Duodenal mucosa (tissue), 2 donors: Measurements from ENCODE around the gene NTN1.
"Not testable (repeated sequence)": the region's sequence is repeated elsewhere in the genome, so short reads cannot be mapped to it uniquely, and the experiment has no call there.

Source experiments
- H3K27ac ChIP-seq: one replicate; pipeline ENCODE4 v1.7.0; 2013; ENCODE audit warnings: low read depth, low read length
- H3K27me3 ChIP-seq, 2 donors: one replicate each; pipeline ENCODE4 v1.7.0; 2013; ENCODE audit warnings: low read length in 2 of 2, control low read depth in 1 of 2; ENCODE audit not compliant: insufficient read depth in 2 of 2, control insufficient read depth in 1 of 2
- H3K36me3 ChIP-seq, 2 donors: one replicate each; pipeline ENCODE4 v1.7.0; 2013; ENCODE audit warnings: low read length in 2 of 2, control low read depth in 1 of 2; ENCODE audit not compliant: insufficient read depth in 2 of 2, control insufficient read depth in 1 of 2
- H3K4me1 ChIP-seq, 2 donors: one replicate each; pipeline ENCODE4 v1.7.0; 2013; ENCODE audit warnings: low read length in 2 of 2, control low read depth in 1 of 2; ENCODE audit not compliant: insufficient read depth in 2 of 2, control insufficient read depth in 1 of 2
- H3K4me3 ChIP-seq, 2 donors: one replicate each; pipeline ENCODE4 v1.7.0; 2013; ENCODE audit warnings: low read length in 2 of 2, low read depth in 1 of 2
- H3K9ac ChIP-seq, 2 donors: one replicate each; pipeline ENCODE4 v1.7.0; 2013; ENCODE audit warnings: low read length in 2 of 2, low read depth in 1 of 2
- H3K9me3 ChIP-seq, 2 donors: one replicate each; pipeline ENCODE4 v1.7.0; 2013; ENCODE audit warnings: low read length in 2 of 2, control low read depth in 1 of 2; ENCODE audit not compliant: control insufficient read depth in 1 of 2

Gene NTN1

GRCh38 chr17:9021158-9021991 lies at the start of gene NTN1:
Gene NTN1 (plus strand): TSS chr17:9021510. CDS start chr17:9022374, 864 bp downstream.
- Histone ChIP-seq H3K4me1 (peaks cover 27 to 30% of the 10 kb centered on the region in 2 donors), H3K27ac (no peak within 1 kb of the TSS), H3K9ac (peak within 1 kb of the TSS; percentile 39 to 47), H3K36me3 (no peaks in the 10 kb centered on the region), H3K4me3 (peak within 1 kb of the TSS; percentile 63 to 67), H3K27me3 (peaks cover 21 to 24% of the 10 kb centered on the region in 2 donors), H3K9me3 (no peaks in the 10 kb centered on the region)

- H3K4me3 ChIP-seq: no peak overlapping the region
- no peaks in the 10 kb centered on the region for H3K36me3 ChIP-seq
- no peaks in the 10 kb centered on the region for H3K27me3 ChIP-seq
- H3K27ac ChIP-seq: no peak overlapping the region
- H3K9ac ChIP-seq: no peak overlapping the region
- no peaks in the 10 kb centered on the region for H3K9me3 ChIP-seq
- H3K4me1 ChIP-seq: no peaks in the 10 kb centered on the region
These were observed 46.1 kb upstream of the NTN1 start for GRCh38 chr17:8975091-8975725.

DNA sequence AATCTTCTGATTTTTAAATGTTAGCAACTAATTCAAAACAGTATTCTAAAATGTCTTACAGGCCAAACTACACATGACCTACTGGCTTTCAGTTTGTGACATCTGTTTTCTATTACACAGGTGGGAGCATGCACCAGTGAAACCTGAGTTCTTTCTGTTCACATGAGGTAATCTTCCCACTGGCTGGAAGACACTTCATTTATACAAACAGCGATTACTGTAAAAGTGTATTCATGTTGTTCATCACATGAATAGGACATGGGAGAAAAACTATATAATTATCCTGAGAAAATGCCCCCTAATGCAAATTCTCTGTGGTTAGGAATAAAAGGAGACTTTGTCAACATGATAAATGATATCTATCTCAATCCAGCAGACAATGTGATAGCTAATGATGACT lies 44.7 kb upstream of the NTN1 start:
- Histone ChIP-seq H3K9me3 (no peaks in the 10 kb centered on the region), H3K9ac (no peak overlapping the region), H3K36me3 (no peaks in the 10 kb centered on the region), H3K27me3 (no peaks in the 10 kb centered on the region), H3K4me1 (no peaks in the 10 kb centered on the region), H3K4me3 (no peak overlapping the region), H3K27ac (no peak overlapping the region)

DNA sequence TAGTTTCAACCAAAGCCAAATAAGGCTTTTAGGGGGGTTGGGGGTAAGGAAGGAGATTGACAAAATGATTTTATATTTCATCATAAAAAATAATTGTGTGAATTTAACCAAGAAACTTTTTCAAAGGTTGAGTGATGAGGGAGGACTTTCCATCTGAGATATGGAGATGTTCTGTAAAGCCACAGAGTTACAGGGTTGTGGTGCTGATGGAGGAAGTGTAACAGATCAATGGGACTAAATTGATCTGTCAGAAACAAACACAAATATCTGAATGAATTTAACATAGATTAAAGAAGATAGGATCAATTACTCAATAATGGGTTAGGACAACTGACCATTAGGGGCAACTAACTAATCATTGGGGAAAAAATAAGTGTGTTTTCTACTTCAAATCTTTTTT lies 41.6 kb upstream of the NTN1 start:
- no peak overlapping the region for H3K4me3 ChIP-seq
- no peaks in the 10 kb centered on the region for H3K4me1 ChIP-seq
- no peaks in the 10 kb centered on the region for H3K36me3 ChIP-seq
- H3K9ac ChIP-seq: no peak overlapping the region
- H3K27me3 ChIP-seq: no peaks in the 10 kb centered on the region
- no peaks in the 10 kb centered on the region for H3K9me3 ChIP-seq
- H3K27ac ChIP-seq: no peak overlapping the region

GRCh38 chr17:8981443-8981842 lies 39.9 kb upstream of the NTN1 start:
- no peaks in the 10 kb centered on the region for H3K27me3 ChIP-seq
- no peaks in the 10 kb centered on the region for H3K36me3 ChIP-seq
- no peaks in the 10 kb centered on the region for H3K4me1 ChIP-seq
- H3K4me3 ChIP-seq: no peak overlapping the region
- no peak overlapping the region for H3K9ac ChIP-seq
- no peaks in the 10 kb centered on the region for H3K9me3 ChIP-seq
- H3K27ac ChIP-seq: no peak overlapping the region

DNA sequence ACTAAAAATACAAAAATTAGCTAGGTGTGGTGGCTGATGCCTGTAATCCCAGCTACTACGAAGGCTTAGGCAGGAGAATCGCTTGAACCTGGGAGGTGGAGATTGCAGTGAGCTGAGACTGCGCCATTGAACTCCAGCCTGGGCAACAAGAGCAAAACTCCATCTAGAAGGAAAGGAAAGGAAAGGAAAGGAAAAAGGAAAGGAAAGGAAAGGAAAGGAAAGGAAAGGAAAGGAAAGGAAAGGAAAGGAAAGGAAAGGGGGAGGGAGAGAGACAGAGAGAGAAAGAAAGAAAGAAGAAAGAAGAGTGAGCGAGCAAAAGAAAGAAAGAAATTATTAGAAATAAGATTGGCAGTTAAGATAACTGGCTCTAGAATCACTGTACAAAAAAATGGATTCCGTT lies 37.1 kb upstream of the NTN1 start:
- not testable (repeated sequence) for H3K9me3 ChIP-seq, H3K36me3 ChIP-seq, H3K4me3 ChIP-seq, H3K9ac ChIP-seq, H3K27ac ChIP-seq, H3K4me1 ChIP-seq, H3K27me3 ChIP-seq

DNA sequence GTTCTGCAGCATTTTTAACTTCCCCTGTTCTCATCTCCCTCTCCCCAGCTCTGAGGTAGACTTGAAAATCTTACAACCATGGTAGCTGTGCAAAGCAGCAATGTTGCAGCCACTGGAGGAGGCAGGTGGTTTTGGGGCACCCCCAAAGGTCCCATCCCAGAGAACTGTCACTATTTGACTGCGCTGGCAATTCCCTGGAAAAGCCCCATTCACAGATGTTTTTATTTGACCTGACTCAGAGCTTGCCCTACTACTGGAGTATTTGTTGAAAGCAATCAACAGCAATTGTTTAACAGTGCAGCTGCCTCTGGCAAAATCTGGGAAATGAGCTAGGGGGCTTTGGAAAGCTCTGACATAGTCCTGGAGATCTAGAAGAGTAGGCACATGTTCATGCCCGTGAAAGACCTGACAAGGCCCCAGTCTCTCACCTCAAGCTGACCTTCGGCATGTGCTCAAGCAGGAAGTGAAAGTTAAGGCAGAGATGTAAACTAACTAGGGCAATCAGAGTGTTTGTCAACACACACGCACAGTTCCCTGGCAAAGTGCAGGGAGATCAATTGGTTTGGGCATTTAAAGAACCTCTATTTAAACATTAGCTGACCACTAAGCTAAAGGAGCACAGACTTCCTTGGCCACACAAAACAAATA lies 36.1 kb upstream of the NTN1 start:
- H3K36me3 ChIP-seq: no peaks in the 10 kb centered on the region
- no peak overlapping the region for H3K27ac ChIP-seq
- no peak overlapping the region for H3K9ac ChIP-seq
- H3K4me3 ChIP-seq: no peak overlapping the region
- H3K27me3 ChIP-seq: no peaks in the 10 kb centered on the region
- H3K9me3 ChIP-seq: no peaks in the 10 kb centered on the region
- no peaks in the 10 kb centered on the region for H3K4me1 ChIP-seq

DNA sequence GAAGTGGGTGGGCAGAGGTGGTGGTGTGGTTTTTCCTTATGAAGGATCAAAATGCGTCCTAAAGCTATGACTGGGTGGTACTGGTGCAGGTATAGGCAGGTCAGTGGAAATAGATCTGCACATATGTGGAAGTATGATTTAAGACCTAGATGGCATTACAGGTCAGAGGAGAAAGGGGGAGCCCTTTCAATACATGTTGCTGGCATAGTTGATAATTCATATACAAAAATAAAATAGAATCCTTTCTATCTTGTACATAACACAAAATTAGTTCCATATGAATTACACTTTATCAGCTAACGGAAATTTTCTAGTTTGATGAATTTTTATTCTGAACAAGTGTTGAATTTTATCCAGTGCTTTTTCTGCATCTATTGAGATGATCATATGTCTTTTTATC lies 35.0 kb upstream of the NTN1 start:
- Histone ChIP-seq H3K36me3 (no peaks in the 10 kb centered on the region), H3K4me1 (no peaks in the 10 kb centered on the region), H3K27me3 (no peaks in the 10 kb centered on the region), H3K27ac (no peak overlapping the region), H3K9me3 (no peaks in the 10 kb centered on the region), H3K9ac (no peak overlapping the region), H3K4me3 (no peak overlapping the region)

GRCh38 chr17:8988263-8988935 lies 32.9 kb upstream of the NTN1 start:
- not testable (repeated sequence) for H3K27ac ChIP-seq, H3K36me3 ChIP-seq, H3K4me1 ChIP-seq, H3K27me3 ChIP-seq, H3K4me3 ChIP-seq, H3K9ac ChIP-seq, H3K9me3 ChIP-seq
